T follicular helper cell (primary cell): Measurements from ENCODE around the gene NGDN.
"Not testable (repeated sequence)": the region's sequence is repeated elsewhere in the genome, so short reads cannot be mapped to it uniquely, and the experiment has no call there.

Experiments used
- DNase-seq: peaks from one replicate; pipeline ENCODE4 v3.0.0-alpha.2; 2020; ENCODE audit warnings: low read depth

The NGDN gene

GRCh38 chr14:23439107-23439835 lies 30.2 kb upstream of the NGDN start:
- DNase-seq: no peak

DNA sequence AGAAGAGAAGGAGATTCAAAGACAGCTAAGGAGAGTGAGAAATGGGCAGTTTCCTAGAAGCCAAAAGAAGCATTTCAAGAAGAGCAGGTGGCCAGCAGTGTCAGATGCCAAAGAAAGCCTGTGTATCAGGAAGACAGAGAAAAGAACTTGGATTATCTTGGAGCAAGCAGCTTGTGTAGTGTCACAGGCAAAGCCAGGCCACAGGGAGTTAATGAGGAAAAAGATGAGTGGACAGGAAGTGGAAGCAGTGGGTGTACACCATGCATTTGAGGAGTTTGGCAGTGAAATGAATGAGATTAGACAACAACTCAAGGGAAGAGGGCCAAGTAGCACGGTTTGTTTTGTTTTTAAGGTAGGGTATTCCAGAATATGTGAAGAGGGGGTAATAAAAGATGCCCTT lies 28.4 kb upstream of the NGDN start:
- no peak for DNase-seq

- DNase-seq: no peak
These were observed 26.7 kb upstream of the NGDN start for GRCh38 chr14:23442721-23443356.

DNA sequence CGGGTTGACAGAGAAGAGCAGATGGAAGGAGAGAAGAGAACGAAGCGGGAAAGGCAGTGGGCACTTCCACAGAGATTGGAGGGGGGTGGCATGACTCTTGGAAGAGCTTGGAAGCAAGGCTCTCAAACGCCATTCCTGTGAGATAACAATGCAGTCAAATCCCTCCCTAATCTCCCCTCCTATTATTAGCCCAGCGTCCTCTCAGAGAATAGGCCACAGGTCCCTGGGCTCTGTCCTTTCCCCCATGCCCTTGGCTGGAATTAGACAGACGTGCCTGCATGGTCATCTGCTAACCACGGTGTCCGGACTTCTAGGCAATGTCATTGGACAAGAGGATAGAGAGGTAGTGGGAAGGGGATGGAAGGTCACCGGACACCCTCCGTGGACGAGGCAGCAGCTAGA lies 26.1 kb upstream of the NGDN start:
- DNase-seq: no peak

DNA sequence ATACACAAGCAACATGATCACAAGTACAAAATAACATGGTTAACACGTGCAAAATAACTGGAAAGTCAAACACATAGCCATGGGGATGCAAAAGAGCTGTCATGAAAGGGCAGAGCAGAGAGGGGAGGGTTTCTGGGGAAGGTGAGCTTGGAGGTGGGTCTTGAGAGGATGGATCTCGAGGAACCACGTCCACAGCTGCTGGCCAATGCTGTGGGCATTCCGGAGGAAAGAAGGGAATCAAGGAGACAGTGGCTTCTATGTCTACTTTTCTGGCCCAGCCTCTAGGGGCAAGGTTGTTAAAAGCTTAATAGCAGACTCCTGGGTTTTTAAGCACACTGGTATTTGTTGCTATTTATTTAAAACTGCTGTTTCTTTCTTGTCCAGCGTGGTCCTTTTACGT lies 25.6 kb upstream of the NGDN start:
- no peak for DNase-seq

GRCh38 chr14:23444314-23444713 lies 25.2 kb upstream of the NGDN start:
- DNase-seq: no peak

GRCh38 chr14:23445773-23446172 lies 23.7 kb upstream of the NGDN start:
- DNase-seq: no peak

GRCh38 chr14:23446291-23446851 lies 23.1 kb upstream of the NGDN start:
- no peak for DNase-seq

- no peak for DNase-seq
These were observed 21.8 kb upstream of the NGDN start for GRCh38 chr14:23447361-23448350.

DNA sequence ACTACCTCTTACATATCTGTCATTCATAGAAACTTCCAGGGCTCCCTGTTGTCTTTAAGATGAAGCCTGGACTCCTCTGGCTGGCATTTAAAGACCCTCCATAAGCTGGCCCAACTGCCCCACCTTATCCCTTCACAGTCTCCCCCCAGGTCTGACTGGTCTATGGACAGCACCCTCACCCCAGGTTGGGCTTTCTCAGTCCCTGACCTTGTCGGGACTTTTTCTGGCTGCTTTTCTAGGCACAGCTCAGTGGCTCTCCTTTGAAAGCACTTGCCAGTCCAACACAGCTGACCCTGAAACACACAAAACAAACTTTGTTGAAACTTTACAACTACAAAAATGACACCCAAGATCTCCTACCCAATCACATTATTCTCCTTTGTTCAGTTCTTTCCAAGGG lies 20.2 kb upstream of the NGDN start:
- no peak for DNase-seq

- no peak for DNase-seq
These were observed 19.1 kb upstream of the NGDN start for GRCh38 chr14:23450379-23450778.

DNA sequence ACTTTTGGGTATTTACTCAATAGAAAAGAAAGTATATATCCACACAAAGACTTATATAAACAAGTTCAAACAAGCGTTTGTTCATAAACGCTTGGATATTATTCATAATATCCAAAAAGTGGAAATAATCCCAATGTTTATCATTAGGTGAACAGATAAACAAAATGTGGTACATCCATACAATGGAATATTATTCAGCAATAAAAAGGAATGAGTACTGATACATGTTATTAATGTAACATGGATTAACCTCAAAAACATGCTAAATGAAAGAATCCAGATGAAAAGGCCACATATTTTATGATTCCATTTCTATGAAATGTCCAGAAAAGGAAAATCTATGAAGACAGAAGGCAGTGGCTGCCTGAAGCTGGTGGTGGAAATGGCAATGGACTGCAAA lies 17.3 kb upstream of the NGDN start:
- no peak for DNase-seq

DNA sequence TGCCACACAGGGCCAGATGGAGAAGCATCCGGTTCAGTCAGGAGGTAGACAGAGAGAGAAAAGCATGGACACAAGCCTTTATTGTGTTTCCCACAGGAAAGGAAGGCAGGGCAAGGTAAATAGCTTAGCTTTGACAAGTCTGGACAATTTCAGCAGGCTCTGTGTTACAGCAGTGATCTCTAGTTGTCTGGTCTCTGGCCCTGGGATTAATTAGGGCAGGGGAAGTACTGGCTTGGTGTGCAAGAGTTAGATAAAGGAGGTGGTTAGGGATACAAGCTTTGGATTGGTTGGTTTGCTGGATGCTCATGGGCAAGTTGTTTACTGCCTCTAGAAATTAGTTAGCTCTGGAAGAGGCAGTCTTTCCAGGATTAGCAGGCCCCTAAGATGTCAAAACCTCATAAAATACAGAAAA lies 15.1 kb upstream of the NGDN start:
- no peak for DNase-seq

DNA sequence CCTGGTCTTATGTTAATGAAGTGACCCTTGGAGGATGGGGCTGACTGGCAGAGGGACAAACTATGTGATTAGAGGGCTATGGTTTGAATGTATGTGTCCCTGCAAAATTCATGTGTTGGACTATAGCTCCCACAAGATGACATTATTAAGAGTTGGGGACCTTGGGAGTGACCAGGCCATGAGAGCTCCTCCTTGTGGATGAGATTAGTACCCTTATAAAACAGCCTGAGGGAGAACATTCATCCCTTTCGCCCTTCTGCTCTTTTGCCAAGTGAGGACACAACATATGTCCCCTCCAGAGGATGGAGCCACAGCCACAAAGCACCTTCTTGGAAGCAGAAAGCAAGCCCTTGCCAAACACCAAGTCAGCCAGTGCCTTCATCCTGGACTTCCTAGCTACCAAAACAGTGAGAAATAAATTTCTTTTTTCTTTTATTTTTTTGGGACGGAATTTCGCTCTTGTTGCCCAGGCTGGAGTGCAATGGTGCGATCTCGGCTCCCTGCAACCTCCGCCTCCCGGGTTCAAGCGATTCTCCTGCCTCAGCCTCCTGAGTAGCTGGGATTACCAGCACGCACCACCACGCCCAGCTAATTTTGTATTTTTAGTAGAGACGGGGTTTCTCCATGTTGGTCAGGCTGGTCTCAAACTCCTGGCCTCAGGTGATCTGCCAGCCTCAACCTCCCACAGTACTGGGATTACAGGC lies 12.5 kb upstream of the NGDN start:
- DNase-seq: not testable (repeated sequence)

DNA sequence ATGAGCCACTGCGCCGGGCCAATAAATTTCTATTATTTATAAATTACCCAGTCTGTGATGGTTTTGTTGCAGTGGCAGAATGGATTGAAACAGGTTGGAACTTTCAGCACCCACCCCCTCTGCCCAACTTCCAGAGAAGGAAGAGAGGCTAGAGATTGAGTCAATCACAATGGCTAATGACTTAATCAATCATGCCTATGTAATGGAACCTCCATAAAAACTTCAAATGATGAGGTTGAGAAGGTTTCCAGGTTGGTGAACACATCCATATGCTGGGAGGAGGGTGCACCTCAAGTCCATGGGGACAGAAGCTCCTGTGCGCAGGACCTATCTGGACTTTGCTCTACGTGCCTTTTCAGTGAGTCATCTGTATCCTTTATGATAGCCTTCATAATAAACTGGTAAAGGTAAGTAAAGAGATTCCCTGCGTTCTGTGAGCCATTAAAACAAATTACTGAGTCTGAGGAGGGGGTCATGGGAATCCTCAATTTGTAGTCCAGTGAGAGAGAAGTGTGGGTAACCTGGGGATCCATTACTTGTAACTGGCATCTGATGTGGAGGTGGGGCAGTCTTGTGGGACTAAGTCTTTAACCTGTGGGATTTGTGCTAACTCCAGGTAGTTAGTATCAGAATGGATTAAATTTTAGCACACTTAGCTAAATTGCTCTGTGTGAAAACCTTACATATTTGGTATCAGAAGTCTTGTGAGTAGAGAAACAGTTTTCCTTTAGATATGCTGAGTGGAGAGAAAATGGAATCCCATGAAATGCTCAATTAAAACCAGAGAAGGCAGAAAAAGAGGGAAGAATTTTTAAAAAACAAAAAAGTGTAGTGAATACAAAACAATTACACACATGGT lies 11.7 kb upstream of the NGDN start:
- no peak for DNase-seq

DNA sequence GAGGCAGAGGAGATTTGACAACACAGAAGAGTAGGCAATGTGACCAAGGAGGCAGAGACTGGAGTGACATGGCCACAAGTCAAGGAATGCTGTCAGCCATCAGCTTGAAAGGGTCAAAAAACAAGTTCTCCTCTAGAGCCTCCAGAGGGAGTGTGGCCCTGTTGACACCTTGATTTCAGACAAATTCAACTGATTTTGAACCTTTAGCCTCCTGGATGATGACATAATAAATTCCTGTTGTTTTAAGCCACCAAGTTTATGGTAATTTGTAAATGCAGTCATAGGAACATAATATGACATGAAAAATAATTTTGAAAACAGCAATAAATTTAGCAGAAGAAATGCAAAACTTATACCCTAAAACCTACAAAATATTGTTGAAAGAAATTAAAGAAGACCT lies 8.5 kb upstream of the NGDN start:
- DNase-seq: no peak

DNA sequence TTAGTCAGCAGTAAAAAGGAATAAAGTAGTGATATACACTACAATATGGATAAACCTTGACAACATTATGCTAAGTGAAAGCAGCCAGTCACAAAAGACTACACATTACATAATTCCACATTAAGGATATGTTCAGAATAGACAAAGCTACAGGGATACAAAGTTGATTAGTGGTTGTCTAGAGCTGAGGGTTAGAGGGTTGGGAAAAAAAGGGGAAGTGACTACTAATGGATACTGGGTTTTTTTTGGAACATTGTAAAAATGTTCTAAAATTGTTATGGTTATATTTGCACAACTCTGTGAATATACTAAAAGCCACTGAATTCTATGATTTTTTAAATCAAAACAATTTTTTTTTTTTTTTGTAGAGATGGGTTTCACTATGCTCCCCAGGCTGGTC lies 4.8 kb upstream of the NGDN start:
- no peak for DNase-seq

DNA sequence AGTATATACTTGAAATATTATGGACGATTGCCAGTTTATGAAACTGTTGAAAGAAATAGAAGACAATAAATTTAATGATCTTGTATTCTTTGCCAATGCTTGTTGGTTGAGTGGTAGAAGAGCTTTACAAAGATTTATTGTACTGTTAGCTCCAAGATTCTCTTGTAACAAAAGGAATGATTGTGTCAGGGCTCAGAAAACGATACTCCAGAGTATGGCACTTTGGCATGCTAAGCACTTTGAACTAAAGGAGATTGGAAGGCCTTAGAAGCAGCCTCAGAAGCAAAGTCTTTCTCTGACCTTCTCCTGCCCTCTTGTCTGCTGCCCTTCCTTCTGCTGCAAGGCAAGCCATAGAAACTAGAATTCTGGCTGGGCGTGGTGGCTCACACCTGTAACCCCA lies 4.2 kb upstream of the NGDN start:
- no peak for DNase-seq

DNA sequence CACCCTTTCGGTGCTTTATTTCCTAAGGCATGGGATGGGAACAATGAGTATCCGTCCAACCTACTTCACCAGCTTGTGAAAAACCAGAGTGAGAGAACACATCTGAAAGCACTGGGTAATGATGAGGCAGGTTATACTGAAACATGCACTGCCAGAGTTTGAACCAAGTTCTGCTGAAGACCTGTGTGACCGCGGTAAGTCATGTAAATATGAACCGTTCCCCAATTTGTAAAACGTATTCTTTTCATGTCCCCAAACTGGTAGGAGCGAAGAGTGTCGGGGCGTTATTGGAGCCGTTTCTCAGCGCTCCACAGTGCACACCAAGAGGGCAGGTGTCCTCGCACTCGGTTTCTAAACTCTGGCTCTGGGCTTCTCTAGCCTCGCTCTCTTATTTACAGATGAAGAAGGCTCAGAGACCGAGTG lies 788 bp upstream of the NGDN start:
- DNase-seq: no peak

- no peak for DNase-seq
These were observed 452 bp downstream of the NGDN start for GRCh38 chr14:23469906-23470403.

DNA sequence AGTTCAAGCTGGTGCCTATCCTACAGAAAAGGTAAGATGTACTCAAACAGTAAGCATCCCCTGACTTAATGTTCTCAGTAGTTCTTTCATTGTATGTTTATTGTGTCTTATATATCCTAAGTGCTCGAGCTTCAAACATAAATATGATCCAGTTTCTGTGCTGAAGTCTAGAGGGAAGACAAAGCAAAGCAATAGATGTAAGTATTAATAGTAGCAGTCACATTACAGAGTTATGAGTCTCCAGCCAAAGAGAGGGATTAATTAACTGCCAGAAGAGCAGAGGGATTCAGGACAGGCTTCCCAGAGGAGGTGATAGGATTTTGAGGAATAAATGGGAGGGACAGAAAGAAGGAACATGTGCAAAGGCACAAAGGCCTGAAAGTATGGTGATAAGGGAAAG lies 1.4 kb downstream of the NGDN start:
- no peak for DNase-seq
